Bronchial epithelial cell (primary cell): Measurements from ENCODE around the gene REEP1. TPM values are rescaled to one million over a fixed set of nuclear protein-coding genes. Genes with fewer than 3 reads are reported as not detected.

Source experiments
- DNase-seq: peaks from one replicate; pipeline ENCODE4 v3.0.0-alpha.2; 2010; ENCODE audit warnings: low read depth
- FAIRE-seq: peaks from 2 replicates; lab custom pipeline; 2011; peaks lifted over from hg19 to GRCh38; lab: Jason Lieb, UNC
- H3K27me3 ChIP-seq: 2 replicates; pipeline ENCODE4 v1.5.1; 2011; ENCODE audit warnings: low read length; ENCODE audit not compliant: control insufficient read depth, insufficient read depth
- H3K36me3 ChIP-seq: 2 replicates; pipeline ENCODE4 v1.5.1; 2011; ENCODE audit warnings: low read length; ENCODE audit not compliant: control insufficient read depth, insufficient read depth
- H3K4me3 ChIP-seq: 2 replicates; pipeline ENCODE4 v1.5.1; 2011; ENCODE audit warnings: mild to moderate bottlenecking, low read depth, low read length, control low read depth
- CTCF ChIP-seq: IDR thresholded peaks from 2 replicates; pipeline ENCODE4 v1.5.1; 2011; ENCODE audit warnings: mild to moderate bottlenecking, moderate library complexity, low read length, control low read depth, inconsistent platforms; ENCODE audit not compliant: insufficient read depth, severe bottlenecking
- total RNA-seq: library from RNA; depleted of rRNA; stranded (reverse); fragments of >200 nt; gene quantifications from 2 replicates; pipeline ENCODE4 v1.2.1, GENCODE V29; 2014

Gene REEP1
- total RNA-seq, 1 donor from 2014 or later, result under 0.01 TPM

GRCh38 chr2:86293612-86294011 lies 43.8 kb downstream of the REEP1 start:
- Histone ChIP-seq H3K4me3 (no peak overlapping the region), H3K27me3 (no peaks in the 10 kb centered on the region), H3K36me3 (no peaks in the 10 kb centered on the region)
- no peak for TF ChIP-seq CTCF
- FAIRE-seq (no peak), DNase-seq (peak; percentile 43)

GRCh38 chr2:86292571-86293515 lies 44.6 kb downstream of the REEP1 start:
- FAIRE-seq (no peak), DNase-seq (no peak)
- no peak overlapping the region for H3K4me3 ChIP-seq

GRCh38 chr2:86291328-86291662 lies 46.1 kb downstream of the REEP1 start:
- Histone ChIP-seq H3K36me3 (no peaks in the 10 kb centered on the region), H3K27me3 (no peaks in the 10 kb centered on the region), H3K4me3 (no peak overlapping the region)
- DNase-seq (no peak), FAIRE-seq (no peak)
- no peak for TF ChIP-seq CTCF

More at GRCh38 chr2:86292571-86293515, 44.6 kb downstream of the REEP1 start:
- Histone ChIP-seq H3K27me3 (no peaks in the 10 kb centered on the region), H3K36me3 (no peaks in the 10 kb centered on the region)
- TF ChIP-seq CTCF, result no peak

- H3K36me3 ChIP-seq, result no peaks in the 10 kb centered on the region
- FAIRE-seq (no peak), DNase-seq (no peak)
- H3K4me3 ChIP-seq, result no peak overlapping the region
- TF ChIP-seq CTCF, result no peak
- peaks cover 1% of the 10 kb centered on the region for H3K27me3 ChIP-seq
These were observed 46.7 kb downstream of the REEP1 start for GRCh38 chr2:86290596-86291327.

- Histone ChIP-seq H3K36me3 (no peaks in the 10 kb centered on the region), H3K27me3 (peaks cover 5% of the 10 kb centered on the region), H3K4me3 (no peak overlapping the region)
- FAIRE-seq (no peak), DNase-seq (no peak)
- no peak for TF ChIP-seq CTCF
These were observed 50.9 kb downstream of the REEP1 start for GRCh38 chr2:86286516-86286915.
